Activated CD4-positive, alpha-beta T cell treated with anti-CD3 and anti-CD28 coated beads, Interleukin-2, amount 50 U/mL, for 48 hours (primary cell): Measurements from ENCODE around the gene FIBCD1.

Source experiments
- DNase-seq, 2 experiments: peaks; one replicate each; pipeline ENCODE4 v3.0.0-alpha.2; 2020

The FIBCD1 gene

GRCh38 chr9:130893341-130894101, 45.5 kb downstream of the FIBCD1 start:
- DNase-seq: no peak

GRCh38 chr9:130892477-130893304, 46.4 kb downstream of the FIBCD1 start:
- no peak for DNase-seq

- no peak for DNase-seq
Observed at GRCh38 chr9:130891688-130892476, 47.2 kb downstream of the FIBCD1 start.

- no peak for DNase-seq
Observed at GRCh38 chr9:130890870-130891687, 48.0 kb downstream of the FIBCD1 start.

GRCh38 chr9:130890124-130890523, 48.9 kb downstream of the FIBCD1 start:
- DNase-seq: no peak

GRCh38 chr9:130888146-130888885, 50.7 kb downstream of the FIBCD1 start:
- no peak for DNase-seq

- no peak for DNase-seq
Observed at GRCh38 chr9:130887494-130888144, 51.4 kb downstream of the FIBCD1 start.

- DNase-seq: no peak
Observed at GRCh38 chr9:130886981-130887380, 52.1 kb downstream of the FIBCD1 start.

- DNase-seq: no peak
Observed at GRCh38 chr9:130885484-130886375, 53.3 kb downstream of the FIBCD1 start.

GRCh38 chr9:130884542-130885483, 54.2 kb downstream of the FIBCD1 start:
- no peak for DNase-seq

- DNase-seq: no peak
Observed at GRCh38 chr9:130884111-130884531, 54.9 kb downstream of the FIBCD1 start.

- no peak for DNase-seq
Observed at GRCh38 chr9:130883479-130883878, 55.6 kb downstream of the FIBCD1 start.

- DNase-seq: no peak
Observed at GRCh38 chr9:130882696-130883225, 56.3 kb downstream of the FIBCD1 start.

GRCh38 chr9:130881516-130881915, 57.5 kb downstream of the FIBCD1 start:
- no peak for DNase-seq

- no peak for DNase-seq
Observed at GRCh38 chr9:130880599-130881220, 58.3 kb downstream of the FIBCD1 start.

GRCh38 chr9:130879863-130880411, 59.1 kb downstream of the FIBCD1 start:
- DNase-seq: no peak

GRCh38 chr9:130878295-130878694, 60.8 kb downstream of the FIBCD1 start:
- no peak for DNase-seq

GRCh38 chr9:130877300-130877699, 61.7 kb downstream of the FIBCD1 start:
- DNase-seq: no peak
